ENCODE results near the gene PNPT1. TPM values are rescaled to one million over a fixed set of nuclear protein-coding genes. Genes with fewer than 3 reads are reported as not detected.
A peak's percentile ranks its signal among the peaks of the same experiment; 100 is the strongest.
"Not testable (repeated sequence)": the region's sequence is repeated elsewhere in the genome, so short reads cannot be mapped to it uniquely, and the experiment has no call there.

PNPT1 gene
- total RNA-seq, 1 experiment from 2014 or later: 50.9 TPM

DNA sequence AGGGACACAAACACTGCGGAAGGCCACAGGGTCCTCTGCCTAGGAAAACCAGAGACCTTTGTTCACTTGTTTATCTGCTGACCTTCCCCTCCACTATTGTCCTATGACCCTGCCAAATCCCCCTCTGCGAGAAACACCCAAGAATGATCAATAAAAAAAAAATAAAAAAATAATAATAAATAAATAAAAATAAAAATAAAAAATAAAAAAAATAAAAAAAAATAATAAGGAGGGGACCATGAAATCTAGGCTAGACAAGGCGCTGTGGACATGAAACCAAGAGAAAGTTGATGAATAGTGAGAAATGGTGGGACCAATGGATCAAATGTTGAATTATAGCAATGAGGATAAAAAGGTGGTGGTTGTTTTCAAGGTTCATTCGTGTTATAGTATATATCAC is 12.6 kb upstream of the PNPT1 start:
- H3K4me3 ChIP-seq (ENCODE audit: low read length); H3K36me3 ChIP-seq (ENCODE audit: insufficient read depth, low read length); H3K27me3 ChIP-seq (ENCODE audit: low read length); H3K9me2 ChIP-seq (replicated peaks; ENCODE audit: insufficient read depth, low read length); DNase-seq; H4K20me1 ChIP-seq (ENCODE audit: insufficient read depth, low read depth, low read length); H3K4me2 ChIP-seq (ENCODE audit: low read depth, low read length, poor library complexity, severe bottlenecking); H2AFZ ChIP-seq (ENCODE audit: low read length); H3K79me2 ChIP-seq (ENCODE audit: low read length); H3K27ac ChIP-seq (ENCODE audit: low read length); H3K9me3 ChIP-seq (ENCODE audit: low read length); H3K9ac ChIP-seq (ENCODE audit: low read length); H3K4me1 ChIP-seq (ENCODE audit: low read length): not testable (repeated sequence)

DNA sequence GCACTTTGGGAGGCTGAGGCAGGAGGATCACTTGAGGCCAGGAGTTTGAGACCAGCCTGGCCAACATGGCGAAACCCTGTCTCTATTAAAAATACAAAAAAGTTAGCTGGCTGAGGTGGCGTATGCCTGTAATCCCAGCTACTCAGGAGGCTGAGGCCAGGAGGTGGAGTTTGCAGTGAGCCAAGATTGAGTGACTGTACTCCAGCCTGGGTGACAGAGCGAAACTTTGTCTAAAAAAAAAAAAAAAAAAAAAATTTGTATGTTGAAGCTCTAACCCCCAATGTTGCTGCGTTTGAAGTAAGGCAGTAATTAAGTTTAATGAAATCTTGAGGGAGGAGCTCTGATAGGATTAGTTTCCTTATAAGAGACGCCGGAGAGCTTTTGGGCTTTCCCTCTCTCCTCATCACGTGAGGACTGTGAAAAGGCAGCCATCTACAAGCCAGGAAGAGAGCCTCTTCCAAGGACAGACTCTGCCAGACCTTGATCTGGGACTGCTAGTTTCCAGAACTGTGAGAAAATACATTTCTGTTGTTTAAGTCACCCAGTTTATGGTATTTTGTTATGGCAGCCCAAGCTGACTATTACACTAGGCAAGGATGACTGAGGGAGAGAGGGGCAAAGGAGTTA is 11.5 kb upstream of the PNPT1 start:
- H3K36me3 ChIP-seq (ENCODE audit: insufficient read depth, low read length): no peaks in the 10 kb centered on the region
- no peaks in the 10 kb centered on the region for H3K4me1 ChIP-seq (ENCODE audit: low read length)
- no peak overlapping the region for H3K4me2 ChIP-seq (ENCODE audit: low read depth, low read length, poor library complexity, severe bottlenecking)
- H3K9me2 ChIP-seq (replicated peaks; ENCODE audit: insufficient read depth, low read length): no peaks in the 10 kb centered on the region
- H3K9me3 ChIP-seq (ENCODE audit: low read length): no peaks in the 10 kb centered on the region
- DNase-seq: no peak
- H3K4me3 ChIP-seq (ENCODE audit: low read length): no peak overlapping the region
- H2AFZ ChIP-seq (ENCODE audit: low read length): no peak overlapping the region
- no peak overlapping the region for H3K9ac ChIP-seq (ENCODE audit: low read length)
- no peaks in the 10 kb centered on the region for H4K20me1 ChIP-seq (ENCODE audit: insufficient read depth, low read depth, low read length)
- no peaks in the 10 kb centered on the region for H3K27me3 ChIP-seq (ENCODE audit: low read length)
- no peaks in the 10 kb centered on the region for H3K79me2 ChIP-seq (ENCODE audit: low read length)
- H3K27ac ChIP-seq (ENCODE audit: low read length): no peak overlapping the region

- Histone ChIP-seq H3K27me3 (ENCODE audit: low read length) (no peaks in the 10 kb centered on the region), H3K36me3 (ENCODE audit: insufficient read depth, low read length) (no peaks in the 10 kb centered on the region), H3K4me3 (ENCODE audit: low read length) (no peak overlapping the region), H3K4me1 (ENCODE audit: low read length) (no peaks in the 10 kb centered on the region), H3K79me2 (ENCODE audit: low read length) (no peaks in the 10 kb centered on the region), H3K27ac (ENCODE audit: low read length) (no peak overlapping the region), H3K9me2 (replicated peaks; ENCODE audit: insufficient read depth, low read length) (no peaks in the 10 kb centered on the region), H3K4me2 (ENCODE audit: low read depth, low read length, poor library complexity, severe bottlenecking) (no peak overlapping the region), H3K9ac (ENCODE audit: low read length) (no peak overlapping the region), H4K20me1 (ENCODE audit: insufficient read depth, low read depth, low read length) (no peaks in the 10 kb centered on the region), H3K9me3 (ENCODE audit: low read length) (no peaks in the 10 kb centered on the region), H2AFZ (ENCODE audit: low read length) (no peak overlapping the region)
- no peak for DNase-seq
Observed at GRCh38 chr2:55703350-55703749, 9.7 kb upstream of the PNPT1 start.

DNA sequence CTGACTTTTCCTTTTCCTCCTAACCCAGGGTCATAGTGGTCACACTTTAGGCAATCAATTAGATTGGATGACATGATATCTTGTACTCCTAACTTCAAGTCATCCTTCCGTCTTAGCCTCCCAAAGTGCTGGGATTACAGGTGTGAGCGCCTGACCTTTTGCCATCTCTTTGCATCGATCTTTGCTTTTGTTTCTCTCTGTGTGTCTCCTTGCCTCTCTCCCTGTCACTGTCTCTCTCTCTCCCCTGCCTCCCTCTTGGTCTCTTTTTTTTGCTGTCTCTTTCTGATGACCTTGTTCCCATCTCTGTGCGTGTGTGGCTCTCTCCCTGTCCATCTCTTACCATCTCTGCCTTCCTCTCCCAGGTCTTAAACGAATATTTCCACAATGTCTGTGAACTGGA is 904 bp downstream of the PNPT1 start:
- Histone ChIP-seq H3K79me2 (ENCODE audit: low read length) (peaks cover 58% of the 10 kb centered on the region), H3K4me3 (ENCODE audit: low read length) (peak overlapping the region; percentile 99)
- not testable (repeated sequence) for DNase-seq

DNA sequence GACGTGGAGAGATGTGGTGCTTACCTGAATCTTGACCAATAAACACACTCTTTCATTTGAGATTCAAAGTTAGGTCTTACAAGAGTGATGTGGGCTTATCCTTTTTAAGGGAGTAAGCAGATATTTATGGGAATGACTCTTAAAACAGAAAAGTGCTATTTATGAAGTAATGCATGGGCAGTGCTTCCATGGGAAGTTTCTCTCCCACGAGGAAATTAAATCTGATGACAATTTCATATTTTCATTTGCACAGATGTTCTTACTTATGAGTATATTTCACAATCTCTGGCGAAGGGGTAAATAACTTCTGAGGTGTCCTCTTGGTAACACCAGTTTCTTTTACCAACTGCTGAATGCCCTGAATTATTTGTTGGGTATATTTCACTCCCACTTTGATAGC is 21.0 kb downstream of the PNPT1 start:
- H3K27me3 ChIP-seq (ENCODE audit: low read length): no peaks in the 10 kb centered on the region
- H3K36me3 ChIP-seq (ENCODE audit: insufficient read depth, low read length): peaks cover 32% of the 10 kb centered on the region
- no peak overlapping the region for H3K9ac ChIP-seq (ENCODE audit: low read length)
- peaks cover 16% of the 10 kb centered on the region for H3K79me2 ChIP-seq (ENCODE audit: low read length)
- no peaks in the 10 kb centered on the region for H3K4me1 ChIP-seq (ENCODE audit: low read length)
- H4K20me1 ChIP-seq (ENCODE audit: insufficient read depth, low read depth, low read length): no peaks in the 10 kb centered on the region
- H3K9me3 ChIP-seq (ENCODE audit: low read length): no peaks in the 10 kb centered on the region
- H3K4me2 ChIP-seq (ENCODE audit: low read depth, low read length, poor library complexity, severe bottlenecking): no peak overlapping the region
- no peaks in the 10 kb centered on the region for H3K9me2 ChIP-seq (replicated peaks; ENCODE audit: insufficient read depth, low read length)
- no peak for DNase-seq
- no peak overlapping the region for H2AFZ ChIP-seq (ENCODE audit: low read length)
- H3K4me3 ChIP-seq (ENCODE audit: low read length): no peak overlapping the region
- H3K27ac ChIP-seq (ENCODE audit: low read length): no peak overlapping the region

More for the DNA sequence above, 904 bp downstream of the PNPT1 start:
- H3K9me2 ChIP-seq (replicated peaks; ENCODE audit: insufficient read depth, low read length); H2AFZ ChIP-seq (ENCODE audit: low read length); H3K27ac ChIP-seq (ENCODE audit: low read length); H3K27me3 ChIP-seq (ENCODE audit: low read length); H4K20me1 ChIP-seq (ENCODE audit: insufficient read depth, low read depth, low read length); H3K9me3 ChIP-seq (ENCODE audit: low read length): not testable (repeated sequence)
- peaks cover 23% of the 10 kb centered on the region for H3K4me1 ChIP-seq (ENCODE audit: low read length)
- peak overlapping the region; percentile 82 for H3K4me2 ChIP-seq (ENCODE audit: low read depth, low read length, poor library complexity, severe bottlenecking)
- peak overlapping the region; percentile 97 for H3K9ac ChIP-seq (ENCODE audit: low read length)
- H3K36me3 ChIP-seq (ENCODE audit: insufficient read depth, low read length): peaks cover 13% of the 10 kb centered on the region; the same call in 1 of the 2 replicates

DNA sequence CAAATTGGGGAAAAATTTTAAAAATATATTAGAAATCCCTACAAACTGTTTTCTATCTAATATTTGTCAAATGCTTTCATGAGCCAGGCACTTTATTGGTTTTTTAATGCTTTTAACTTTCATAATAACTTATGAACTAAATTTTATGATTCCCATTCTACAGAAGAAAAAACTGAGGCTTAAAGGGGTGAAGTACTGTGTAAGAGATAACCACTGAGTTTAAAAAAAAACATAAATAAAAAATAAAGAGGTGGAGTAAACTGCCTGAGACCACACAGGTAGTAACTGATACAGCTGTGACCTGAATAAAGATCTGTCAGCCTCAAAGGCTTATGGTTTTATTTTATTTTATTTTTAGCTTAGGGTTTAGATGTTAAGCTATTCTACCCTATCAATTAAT is 24.7 kb downstream of the PNPT1 start:
- no peaks in the 10 kb centered on the region for H3K9me2 ChIP-seq (replicated peaks; ENCODE audit: insufficient read depth, low read length)
- peaks cover 11% of the 10 kb centered on the region; the same call in 1 of the 2 replicates for H3K79me2 ChIP-seq (ENCODE audit: low read length)
- H3K4me2 ChIP-seq (ENCODE audit: low read depth, low read length, poor library complexity, severe bottlenecking): no peak overlapping the region
- no peak overlapping the region for H2AFZ ChIP-seq (ENCODE audit: low read length)
- H3K4me1 ChIP-seq (ENCODE audit: low read length): no peaks in the 10 kb centered on the region
- no peaks in the 10 kb centered on the region for H4K20me1 ChIP-seq (ENCODE audit: insufficient read depth, low read depth, low read length)
- no peaks in the 10 kb centered on the region for H3K9me3 ChIP-seq (ENCODE audit: low read length)
- no peak overlapping the region for H3K9ac ChIP-seq (ENCODE audit: low read length)
- H3K4me3 ChIP-seq (ENCODE audit: low read length): no peak overlapping the region
- no peak overlapping the region for H3K27ac ChIP-seq (ENCODE audit: low read length)
- DNase-seq: no peak
- H3K27me3 ChIP-seq (ENCODE audit: low read length): no peaks in the 10 kb centered on the region
- peaks cover 38% of the 10 kb centered on the region; the same call in 1 of the 2 replicates for H3K36me3 ChIP-seq (ENCODE audit: insufficient read depth, low read length)

DNA sequence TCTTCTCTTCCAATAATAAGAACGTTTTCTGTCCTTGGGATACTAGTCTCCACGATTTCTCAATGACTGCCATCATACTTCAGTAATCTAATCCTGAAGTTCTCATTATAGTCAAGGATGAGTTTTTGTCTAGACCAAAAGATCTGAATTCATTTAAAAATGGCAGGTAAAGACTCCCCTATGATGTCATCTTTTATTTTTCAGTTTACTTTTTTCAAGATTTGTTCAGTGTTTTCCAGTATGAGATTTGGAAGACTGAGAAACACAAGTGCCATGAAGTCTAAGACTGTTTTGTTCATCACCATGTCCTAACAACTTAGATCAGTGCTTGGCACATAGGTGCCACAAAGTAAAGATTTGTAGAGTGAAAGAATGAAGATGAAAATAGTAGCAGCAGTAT is 40.4 kb downstream of the PNPT1 start:
- H3K9ac ChIP-seq (ENCODE audit: low read length): no peak overlapping the region
- H3K27me3 ChIP-seq (ENCODE audit: low read length): no peaks in the 10 kb centered on the region
- peaks cover 53% of the 10 kb centered on the region for H3K36me3 ChIP-seq (ENCODE audit: insufficient read depth, low read length)
- no peaks in the 10 kb centered on the region for H3K9me2 ChIP-seq (replicated peaks; ENCODE audit: insufficient read depth, low read length)
- H3K27ac ChIP-seq (ENCODE audit: low read length): no peak overlapping the region
- H3K9me3 ChIP-seq (ENCODE audit: low read length): no peaks in the 10 kb centered on the region
- no peaks in the 10 kb centered on the region for H3K4me1 ChIP-seq (ENCODE audit: low read length)
- H2AFZ ChIP-seq (ENCODE audit: low read length): no peak overlapping the region
- H3K4me2 ChIP-seq (ENCODE audit: low read depth, low read length, poor library complexity, severe bottlenecking): no peak overlapping the region
- no peaks in the 10 kb centered on the region for H3K79me2 ChIP-seq (ENCODE audit: low read length)
- H4K20me1 ChIP-seq (ENCODE audit: insufficient read depth, low read depth, low read length): no peaks in the 10 kb centered on the region
- no peak overlapping the region for H3K4me3 ChIP-seq (ENCODE audit: low read length)
- no peak for DNase-seq

- no peaks in the 10 kb centered on the region for H3K27me3 ChIP-seq (ENCODE audit: low read length)
- no peak for DNase-seq
Observed at GRCh38 chr2:55649211-55649610, 44.4 kb downstream of the PNPT1 start.

More at GRCh38 chr2:55649211-55649610, 44.4 kb downstream of the PNPT1 start:
- no peaks in the 10 kb centered on the region for H3K4me1 ChIP-seq (ENCODE audit: low read length)
- H3K9me3 ChIP-seq (ENCODE audit: low read length): no peaks in the 10 kb centered on the region
- no peak overlapping the region for H3K4me3 ChIP-seq (ENCODE audit: low read length)
- H4K20me1 ChIP-seq (ENCODE audit: insufficient read depth, low read depth, low read length): no peaks in the 10 kb centered on the region
- no peak overlapping the region for H3K4me2 ChIP-seq (ENCODE audit: low read depth, low read length, poor library complexity, severe bottlenecking)
- H3K9me2 ChIP-seq (replicated peaks; ENCODE audit: insufficient read depth, low read length): no peaks in the 10 kb centered on the region
- no peak overlapping the region for H3K9ac ChIP-seq (ENCODE audit: low read length)
- no peaks in the 10 kb centered on the region for H3K79me2 ChIP-seq (ENCODE audit: low read length)
- H3K27ac ChIP-seq (ENCODE audit: low read length): no peak overlapping the region
- no peak overlapping the region for H2AFZ ChIP-seq (ENCODE audit: low read length)
- H3K36me3 ChIP-seq (ENCODE audit: insufficient read depth, low read length): peaks cover 45% of the 10 kb centered on the region

Measured in Karpas-422 (cell line).